ENCODE measurements around the gene CDT1.

Gene CDT1

GRCh38 chr16:88853325-88853941, 49.8 kb downstream of the CDT1 start:
- no peak for TF ChIP-seq CTCF (IDR thresholded peaks at IDR 0.05)

GRCh38 chr16:88854306-88855111, 50.9 kb downstream of the CDT1 start:
- TF ChIP-seq CTCF (IDR thresholded peaks at IDR 0.05) = no peak

- TF ChIP-seq CTCF (IDR thresholded peaks at IDR 0.05) = no peak
Observed at GRCh38 chr16:88855176-88855575, 51.6 kb downstream of the CDT1 start.

- no peak for TF ChIP-seq CTCF (IDR thresholded peaks at IDR 0.05)
Observed at GRCh38 chr16:88855736-88856121, 52.1 kb downstream of the CDT1 start.

GRCh38 chr16:88856122-88856827, 52.7 kb downstream of the CDT1 start:
- no peak for TF ChIP-seq CTCF (IDR thresholded peaks at IDR 0.05)

GRCh38 chr16:88856828-88857727, 53.5 kb downstream of the CDT1 start, which contains the start of the genes GALNS and TRAPPC2L:
Gene GALNS (minus strand): TSS chr16:88856947. CDS start chr16:88856877, 70 bp downstream.
Gene TRAPPC2L (plus strand): TSS chr16:88857127. CDS start chr16:88857151, 24 bp downstream.
- TF ChIP-seq CTCF (IDR thresholded peaks at IDR 0.05) = no peak
